ENCODE results near the gene KIF25.

Gene KIF25

GRCh38 chr6:168021581-168021980 lies 24.1 kb downstream of the KIF25 start:
- TF ChIP-seq FOXP2 (optimal IDR thresholded peaks at IDR 0.05; ENCODE audit: borderline replicate concordance, extremely low read depth, extremely low read length, insufficient read depth) = no peak
- TF ChIP-seq TAF1 (IDR thresholded peaks at IDR 0.05; ENCODE audit: borderline replicate concordance, insufficient read depth, low read length) = no peak
- TF ChIP-seq SIN3A (IDR thresholded peaks at IDR 0.05; ENCODE audit: borderline replicate concordance, insufficient read depth, low read length) = no peak
- no peak for TF ChIP-seq POLR2AphosphoS5 (IDR thresholded peaks at IDR 0.05; ENCODE audit: low read depth, low read length)
- TF ChIP-seq REST (IDR thresholded peaks at IDR 0.05; ENCODE audit: insufficient read depth in 1 of 2, low read depth in 2 of 2, low read length in 2 of 2) = no peak

DNA sequence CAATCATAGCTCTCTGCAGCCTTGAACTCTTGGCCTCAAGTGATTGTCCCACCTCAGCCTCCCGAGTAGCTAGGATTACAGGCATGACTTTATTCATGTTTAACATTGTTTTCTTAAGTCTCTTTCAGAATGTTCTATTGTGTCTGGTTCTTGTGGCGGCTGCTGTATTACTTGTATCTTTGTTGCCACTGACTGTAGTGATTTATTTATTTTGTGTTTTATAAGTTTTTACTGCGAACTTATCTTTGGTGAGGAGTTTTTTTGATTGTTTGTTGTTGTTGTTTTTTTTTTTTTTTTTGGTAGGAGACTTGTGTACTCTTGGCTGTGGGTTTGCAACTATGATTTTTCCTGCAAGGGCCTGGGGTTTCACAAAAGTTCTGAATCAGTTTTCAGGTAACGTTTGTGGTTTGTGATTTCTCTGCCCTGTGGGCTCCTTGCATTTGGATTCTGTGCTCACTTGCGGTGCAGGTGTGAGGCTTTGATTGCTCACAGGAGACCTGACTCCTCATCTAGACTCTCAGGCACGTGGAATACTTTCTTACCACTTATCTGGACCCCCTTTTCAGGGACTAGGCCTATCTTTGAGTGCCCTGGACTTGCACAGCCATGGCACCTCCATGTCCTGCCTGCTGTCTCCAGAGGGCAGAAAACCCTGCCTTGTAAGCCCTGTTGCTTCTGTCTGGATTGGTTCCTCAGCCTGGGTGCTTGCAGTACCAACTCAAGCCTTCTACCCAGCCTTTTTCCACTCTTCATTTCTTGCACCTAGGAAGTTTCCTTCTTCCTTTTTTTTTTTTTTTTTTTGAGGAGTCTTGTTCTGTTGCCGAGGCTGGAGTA lies 25.2 kb downstream of the KIF25 start:
- TF ChIP-seq SIN3A (IDR thresholded peaks at IDR 0.05; ENCODE audit: borderline replicate concordance, insufficient read depth, low read length) = no peak
- no peak for TF ChIP-seq POLR2AphosphoS5 (IDR thresholded peaks at IDR 0.05; ENCODE audit: low read depth, low read length)
- TF ChIP-seq FOXP2 (optimal IDR thresholded peaks at IDR 0.05; ENCODE audit: borderline replicate concordance, extremely low read depth, extremely low read length, insufficient read depth) = no peak
- no peak for TF ChIP-seq TAF1 (IDR thresholded peaks at IDR 0.05; ENCODE audit: borderline replicate concordance, insufficient read depth, low read length)
- no peak for TF ChIP-seq REST (IDR thresholded peaks at IDR 0.05; ENCODE audit: insufficient read depth in 1 of 2, low read depth in 2 of 2, low read length in 2 of 2)

- TF ChIP-seq FOXP2 (optimal IDR thresholded peaks at IDR 0.05; ENCODE audit: borderline replicate concordance, extremely low read depth, extremely low read length, insufficient read depth) = no peak
- TF ChIP-seq SIN3A (IDR thresholded peaks at IDR 0.05; ENCODE audit: borderline replicate concordance, insufficient read depth, low read length) = no peak
- no peak for TF ChIP-seq TAF1 (IDR thresholded peaks at IDR 0.05; ENCODE audit: borderline replicate concordance, insufficient read depth, low read length)
- no peak for TF ChIP-seq POLR2AphosphoS5 (IDR thresholded peaks at IDR 0.05; ENCODE audit: low read depth, low read length)
- no peak for TF ChIP-seq REST (IDR thresholded peaks at IDR 0.05; ENCODE audit: insufficient read depth in 1 of 2, low read depth in 2 of 2, low read length in 2 of 2)
Observed at GRCh38 chr6:168024951-168025510, 27.6 kb downstream of the KIF25 start.

GRCh38 chr6:168025831-168026710 lies 28.6 kb downstream of the KIF25 start:
- no peak for TF ChIP-seq SIN3A (IDR thresholded peaks at IDR 0.05; ENCODE audit: borderline replicate concordance, insufficient read depth, low read length)

DNA sequence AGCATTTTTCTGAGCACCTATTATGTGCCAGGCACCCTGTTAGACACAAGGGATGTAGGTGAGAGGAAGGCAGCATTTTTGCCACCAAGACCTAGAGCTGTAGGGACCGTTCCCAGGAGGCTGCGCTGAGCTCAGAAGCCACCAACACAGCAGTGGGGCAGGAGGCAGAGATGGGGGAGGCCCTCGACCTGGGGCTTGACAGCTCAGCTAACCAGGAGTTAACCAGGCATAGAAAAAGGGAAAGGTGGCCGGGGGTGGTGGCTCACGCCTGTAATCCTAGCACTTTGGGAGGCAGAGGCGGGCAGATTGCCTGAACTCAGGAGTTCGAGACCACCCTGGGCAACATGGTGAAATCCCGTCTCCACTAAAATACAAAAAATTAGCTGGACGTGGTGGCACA lies 29.5 kb downstream of the KIF25 start:
- TF ChIP-seq FOXP2 (optimal IDR thresholded peaks at IDR 0.05; ENCODE audit: borderline replicate concordance, extremely low read depth, extremely low read length, insufficient read depth) (no peak), SIN3A (IDR thresholded peaks at IDR 0.05; ENCODE audit: borderline replicate concordance, insufficient read depth, low read length) (no peak), POLR2AphosphoS5 (IDR thresholded peaks at IDR 0.05; ENCODE audit: low read depth, low read length) (no peak), REST (IDR thresholded peaks at IDR 0.05; ENCODE audit: insufficient read depth in 1 of 2, low read depth in 2 of 2, low read length in 2 of 2) (no peak), TAF1 (IDR thresholded peaks at IDR 0.05; ENCODE audit: borderline replicate concordance, insufficient read depth, low read length) (no peak)

Measured in PFSK-1 (cell line).